Head of caudate nucleus (tissue), 42 donors: ENCODE results near the gene ZNF823.
"Not testable (repeated sequence)": the region's sequence is repeated elsewhere in the genome, so short reads cannot be mapped to it uniquely, and the experiment has no call there.

Experiments used
- DNase-seq, 42 donors: peaks; one replicate each; pipeline versions ENCODE4 v3.0.0 to v3.0.0-alpha.2; 2020 to 2021; ENCODE audit warnings: mixed read lengths in 7 of 42
- intact Hi-C: fragments of 100-400 bp; cut with DNase I; formaldehyde crosslinking; loops from one replicate; pipeline ENCODE4 v1.15.0; 2022

ZNF823 gene

GRCh38 chr19:11693505-11694499 lies 44.9 kb downstream of the ZNF823 start:
- no peak for DNase-seq
- intact Hi-C loops, result loop anchor here (10.0 kb wide), 1 partner anchor 71 kb away; the partner anchor contains the start of gene ZNF441

GRCh38 chr19:11692127-11692790 lies 46.5 kb downstream of the ZNF823 start:
- DNase-seq, result no peak
- intact Hi-C loops, result loop anchor here (10.0 kb wide), 1 partner anchor 73 kb away; the partner anchor contains the start of gene ZNF441

GRCh38 chr19:11685676-11686650 lies 52.8 kb downstream of the ZNF823 start:
- no peak for DNase-seq
- intact Hi-C loops, result no loop called here

DNA sequence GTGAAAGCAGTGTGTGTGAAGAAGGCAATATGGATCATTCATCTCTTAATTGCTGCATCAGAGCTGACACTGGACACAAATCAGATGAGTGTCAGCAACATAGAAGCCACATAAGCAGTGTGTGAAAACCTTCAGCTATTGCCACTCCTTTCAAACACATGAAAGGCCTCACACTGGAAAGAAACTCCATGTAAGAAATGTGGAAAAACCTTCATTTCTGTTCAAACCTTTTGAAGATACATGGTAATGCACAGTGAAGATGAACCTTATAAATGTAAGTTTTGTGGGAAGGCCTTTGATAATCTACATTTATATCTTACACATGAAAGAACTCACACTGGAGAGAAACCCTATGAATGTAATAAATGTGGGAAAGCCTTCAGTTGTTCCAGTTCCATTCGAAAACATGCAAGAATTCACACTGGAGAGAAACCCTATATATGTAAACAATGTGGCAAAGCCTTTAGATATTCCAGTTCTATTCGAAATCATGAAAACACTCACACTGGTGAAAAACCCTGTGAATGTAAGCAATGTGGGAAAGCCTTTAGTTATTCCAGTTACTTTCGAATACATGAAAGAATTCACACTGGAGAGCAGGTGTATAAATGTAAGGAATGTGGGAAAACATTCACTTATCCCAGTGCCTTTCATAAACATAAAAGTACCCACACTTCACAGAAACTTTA lies 53.6 kb downstream of the ZNF823 start:
- DNase-seq, result no peak
- intact Hi-C loops, result no loop called here

DNA sequence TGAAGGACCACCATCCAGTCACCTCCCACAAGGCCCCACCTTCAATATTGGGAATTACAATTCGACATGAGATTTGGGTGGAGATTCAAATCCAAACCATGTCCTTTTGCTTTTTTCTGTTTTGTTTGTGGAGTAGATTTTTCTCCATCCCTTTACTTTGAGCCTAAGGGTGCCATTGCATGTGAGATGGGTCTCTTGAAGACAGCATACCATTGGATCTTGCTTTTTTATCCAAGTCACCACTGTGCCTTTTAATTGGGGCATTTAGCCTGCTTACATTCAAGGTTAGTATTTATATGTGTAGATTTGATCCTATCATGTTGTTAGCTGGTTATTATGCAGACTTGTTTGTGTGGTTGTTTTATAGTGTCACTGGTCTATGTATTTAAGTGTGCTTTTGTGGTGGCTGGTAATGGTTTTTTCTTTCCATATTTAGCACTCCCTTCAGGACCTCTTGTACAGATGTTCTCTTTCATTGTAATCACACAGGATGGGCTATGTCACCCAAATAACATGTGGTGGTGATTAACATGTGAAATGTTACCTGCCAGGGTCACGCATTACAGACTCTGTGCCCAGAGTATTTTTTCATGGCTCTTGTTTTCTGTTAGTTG lies 58.0 kb downstream of the ZNF823 start:
- no peak for DNase-seq
- intact Hi-C loops, result no loop called here

DNA sequence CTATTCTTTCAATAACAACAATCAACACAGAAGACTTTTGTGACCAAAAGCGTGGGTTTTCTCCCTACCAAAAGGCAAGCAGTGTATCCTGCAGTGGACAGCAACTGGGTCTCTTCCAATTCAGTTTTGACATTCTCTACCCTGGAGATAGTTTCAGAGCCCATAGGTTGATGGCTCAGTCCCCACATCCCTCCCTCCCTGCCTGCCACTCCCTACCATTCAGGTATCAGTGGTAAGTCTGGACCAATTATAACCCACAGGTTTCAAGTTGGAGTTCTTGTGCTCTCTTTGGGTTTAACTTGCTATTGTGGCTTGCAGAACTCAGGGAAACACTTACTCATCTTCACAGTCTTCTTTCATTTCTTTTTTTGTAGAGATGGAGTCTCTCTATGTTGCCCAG lies 60.2 kb downstream of the ZNF823 start:
- no peak for DNase-seq
- intact Hi-C loops, result no loop called here

- intact Hi-C loops, DNase-seq: not testable (repeated sequence)
Observed at GRCh38 chr19:11676661-11677600, 61.8 kb downstream of the ZNF823 start.

DNA sequence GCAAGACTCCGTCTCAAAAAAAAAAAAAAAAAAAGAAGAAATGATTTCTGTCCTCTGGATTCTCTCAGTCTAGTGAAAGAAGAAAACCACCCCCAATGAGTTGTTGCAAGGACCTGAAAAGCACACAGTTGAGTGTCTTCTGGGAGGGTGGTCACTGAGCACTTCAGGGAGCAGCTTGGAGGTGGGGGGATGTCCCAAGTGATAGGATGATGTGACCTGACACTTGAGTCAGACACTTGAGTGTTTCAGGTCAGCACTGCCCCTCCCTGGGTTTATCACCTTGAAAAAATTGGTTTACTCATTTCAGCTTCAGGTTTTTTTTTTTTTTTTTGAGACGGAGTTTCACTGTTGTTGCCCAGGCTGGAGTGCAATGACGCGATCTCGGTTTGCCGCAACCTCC lies 63.2 kb downstream of the ZNF823 start:
- DNase-seq, result no peak
- intact Hi-C loops, result no loop called here

- intact Hi-C loops, result no loop called here
- peak in 1 of 42 donors; percentile 11 for DNase-seq
Observed at GRCh38 chr19:11674067-11674492, 64.7 kb downstream of the ZNF823 start.

DNA sequence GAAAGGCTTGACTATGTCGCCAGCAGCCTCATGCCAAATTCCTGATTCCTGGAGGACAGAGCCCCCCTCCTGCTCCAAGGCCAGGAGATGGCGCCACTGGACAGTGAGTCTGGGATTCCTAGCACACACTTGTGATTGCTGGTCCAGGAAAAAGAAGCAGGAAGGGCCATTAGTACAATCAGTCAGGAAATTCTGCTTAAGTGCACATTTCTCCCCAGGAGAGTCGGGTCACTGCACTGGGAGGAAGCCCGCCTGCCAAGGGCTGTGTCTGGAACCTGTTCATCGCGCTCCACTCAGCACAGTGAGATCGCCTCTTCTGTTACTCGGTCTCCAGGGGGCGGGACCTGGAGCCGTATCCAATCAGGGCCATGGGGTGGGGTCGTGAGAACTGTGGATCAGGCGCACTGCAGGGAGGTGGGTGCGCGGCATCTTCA lies 65.1 kb downstream of the ZNF823 start:
- peak; percentile 70 to 94 (median 82) for DNase-seq
- intact Hi-C loops, result no loop called here
